Endothelial cell of umbilical vein (primary cell): ENCODE data around the gene SPTB.

Experiments used
- JUN ChIP-seq: IDR thresholded peaks from 2 replicates; pipeline ENCODE4 v1.6.1; 2011; ENCODE audit warnings: borderline replicate concordance, low read depth; ENCODE audit not compliant: insufficient read length, insufficient read depth
- POLR2A ChIP-seq: IDR thresholded peaks from 2 replicates; pipeline ENCODE4 v1.6.1; 2012; ENCODE audit warnings: low read depth, mild to moderate bottlenecking, control low read depth, low read length
- POLR2AphosphoS5 ChIP-seq: IDR thresholded peaks from 2 replicates; pipeline ENCODE4 v1.6.1; 2012; ENCODE audit warnings: low read depth, mild to moderate bottlenecking, control low read depth, low read length, moderate library complexity; ENCODE audit not compliant: insufficient read depth
- TF ChIP-seq, protein P1 (sequence below), 2 donors: IDR thresholded peaks; 1 replicate in 1 of 2; 2 replicates in 1 of 2; pipeline ENCODE4 v1.5.1; 2011; ENCODE audit warnings: low read length in 2 of 2, mild to moderate bottlenecking in 2 of 2, moderate library complexity in 2 of 2, control low read depth in 1 of 2, inconsistent platforms in 1 of 2, low read depth in 1 of 2; ENCODE audit not compliant: insufficient read depth in 1 of 2; ENCODE audit errors: extremely low read depth in 1 of 2
- TF ChIP-seq, protein P2 (sequence below): IDR thresholded peaks from 2 replicates; pipeline ENCODE4 v1.6.1; 2011; ENCODE audit not compliant: insufficient read depth, insufficient read length

GRCh38 chr14:64774272-64774671, 105.4 kb downstream of the SPTB start:
- TF ChIP-seq, protein P1, sequence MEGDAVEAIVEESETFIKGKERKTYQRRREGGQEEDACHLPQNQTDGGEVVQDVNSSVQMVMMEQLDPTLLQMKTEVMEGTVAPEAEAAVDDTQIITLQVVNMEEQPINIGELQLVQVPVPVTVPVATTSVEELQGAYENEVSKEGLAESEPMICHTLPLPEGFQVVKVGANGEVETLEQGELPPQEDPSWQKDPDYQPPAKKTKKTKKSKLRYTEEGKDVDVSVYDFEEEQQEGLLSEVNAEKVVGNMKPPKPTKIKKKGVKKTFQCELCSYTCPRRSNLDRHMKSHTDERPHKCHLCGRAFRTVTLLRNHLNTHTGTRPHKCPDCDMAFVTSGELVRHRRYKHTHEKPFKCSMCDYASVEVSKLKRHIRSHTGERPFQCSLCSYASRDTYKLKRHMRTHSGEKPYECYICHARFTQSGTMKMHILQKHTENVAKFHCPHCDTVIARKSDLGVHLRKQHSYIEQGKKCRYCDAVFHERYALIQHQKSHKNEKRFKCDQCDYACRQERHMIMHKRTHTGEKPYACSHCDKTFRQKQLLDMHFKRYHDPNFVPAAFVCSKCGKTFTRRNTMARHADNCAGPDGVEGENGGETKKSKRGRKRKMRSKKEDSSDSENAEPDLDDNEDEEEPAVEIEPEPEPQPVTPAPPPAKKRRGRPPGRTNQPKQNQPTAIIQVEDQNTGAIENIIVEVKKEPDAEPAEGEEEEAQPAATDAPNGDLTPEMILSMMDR (IDR thresholded peaks at IDR 0.05; ENCODE audit: extremely low read depth in 1 of 2, insufficient read depth in 1 of 2, low read depth in 1 of 2, low read length in 2 of 2): no peak
- no peak for TF ChIP-seq POLR2AphosphoS5
- TF ChIP-seq, protein P2, sequence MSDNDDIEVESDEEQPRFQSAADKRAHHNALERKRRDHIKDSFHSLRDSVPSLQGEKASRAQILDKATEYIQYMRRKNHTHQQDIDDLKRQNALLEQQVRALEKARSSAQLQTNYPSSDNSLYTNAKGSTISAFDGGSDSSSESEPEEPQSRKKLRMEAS: no peak
- TF ChIP-seq POLR2A: no peak
- no peak for TF ChIP-seq JUN
